Upper lobe of right lung (tissue), 1 donor: Measurements from ENCODE around the gene COL28A1. TPM values are rescaled to one million over a fixed set of nuclear protein-coding genes. Genes with fewer than 3 reads are reported as not detected.

Source experiments
- ATAC-seq: fragments of 200-7000 bp; cut with Tn5 transposase; one replicate; pipeline ENCODE4 v1.9.1; 2020; ENCODE audit warnings: mild to moderate bottlenecking, moderate library complexity
- DNase-seq: peaks from one replicate; pipeline ENCODE4 v3.0.0-alpha.2; 2020
- H3K27ac ChIP-seq: fragments of 200-600 bp; one replicate; pipeline ENCODE4 v1.8.0; 2022
- H3K27me3 ChIP-seq: fragments of 200-600 bp; one replicate; pipeline ENCODE4 v1.8.0; 2022; ENCODE audit warnings: mild to moderate bottlenecking
- H3K36me3 ChIP-seq: fragments of 200-600 bp; one replicate; pipeline ENCODE4 v1.8.0; 2022
- H3K4me1 ChIP-seq: fragments of 200-600 bp; one replicate; pipeline ENCODE4 v1.8.0; 2022
- H3K4me3 ChIP-seq: fragments of 200-600 bp; one replicate; pipeline ENCODE4 v1.8.0; 2022; ENCODE audit warnings: mild to moderate bottlenecking
- H3K9me3 ChIP-seq: fragments of 200-600 bp; one replicate; pipeline ENCODE4 v1.8.0; 2022
- CTCF ChIP-seq: fragments of 200-600 bp; IDR thresholded peaks from one replicate; pipeline ENCODE4 v1.8.0; 2022; ENCODE audit warnings: antibody characterized with exemption
- intact Hi-C: fragments of 100-400 bp; cut with DNase I; formaldehyde crosslinking; loops from one replicate; pipeline ENCODE4 v1.11.0; 2022
- total RNA-seq: library from RNA; stranded (reverse); fragmentation: NEBNext Ultra II Directional; extraction: Animal tissue kit (Norgen Biotek cat#: 25700); gene quantifications from one replicate; pipeline ENCODE4 v1.2.1, GENCODE V29; 2021
- donor health status: DM: no; HTN: yes; CAD: no; lungs with severe emphysema.

The COL28A1 gene
- total RNA-seq, 1 donor from 2014 or later, result 0.61 TPM

GRCh38 chr7:7524121-7524520 lies 11.6 kb downstream of the COL28A1 start:
- no peaks in the 10 kb centered on the region for H3K9me3 ChIP-seq
- H3K27ac ChIP-seq, result no peak overlapping the region
- no peak for TF ChIP-seq CTCF
- intact Hi-C loops, result no loop called here
- H3K36me3 ChIP-seq, result no peaks in the 10 kb centered on the region
- no peak for ATAC-seq
- H3K4me1 ChIP-seq, result no peaks in the 10 kb centered on the region
- DNase-seq, result no peak
- no peaks in the 10 kb centered on the region for H3K27me3 ChIP-seq
- H3K4me3 ChIP-seq, result no peak overlapping the region

- no peaks in the 10 kb centered on the region for H3K9me3 ChIP-seq
- ATAC-seq (no peak), DNase-seq (no peak)
- intact Hi-C loops, result no loop called here
- no peaks in the 10 kb centered on the region for H3K27me3 ChIP-seq
- no peak overlapping the region for H3K4me3 ChIP-seq
- H3K27ac ChIP-seq, result no peak overlapping the region
- no peaks in the 10 kb centered on the region for H3K4me1 ChIP-seq
- no peak for TF ChIP-seq CTCF
- H3K36me3 ChIP-seq, result no peaks in the 10 kb centered on the region
Observed at GRCh38 chr7:7522421-7522820, 13.3 kb downstream of the COL28A1 start.

- Histone ChIP-seq H3K36me3 (no peaks in the 10 kb centered on the region), H3K9me3 (no peaks in the 10 kb centered on the region), H3K27me3 (no peaks in the 10 kb centered on the region), H3K4me3 (no peak overlapping the region), H3K27ac (no peak overlapping the region), H3K4me1 (no peaks in the 10 kb centered on the region)
- intact Hi-C loops, result no loop called here
- DNase-seq, result no peak
- no peak for ATAC-seq
- no peak for TF ChIP-seq CTCF
Observed at GRCh38 chr7:7521259-7521658, 14.4 kb downstream of the COL28A1 start.

GRCh38 chr7:7519528-7519927 lies 16.1 kb downstream of the COL28A1 start:
- no peak for TF ChIP-seq CTCF
- Histone ChIP-seq H3K9me3 (no peaks in the 10 kb centered on the region), H3K4me3 (no peak overlapping the region), H3K36me3 (no peaks in the 10 kb centered on the region), H3K27ac (no peak overlapping the region), H3K27me3 (no peaks in the 10 kb centered on the region), H3K4me1 (no peaks in the 10 kb centered on the region)
- intact Hi-C loops, result no loop called here
- DNase-seq, result no peak
- ATAC-seq, result no peak

GRCh38 chr7:7519056-7519455 lies 16.6 kb downstream of the COL28A1 start:
- Histone ChIP-seq H3K36me3 (no peaks in the 10 kb centered on the region), H3K27ac (no peak overlapping the region), H3K4me1 (no peaks in the 10 kb centered on the region), H3K9me3 (no peaks in the 10 kb centered on the region), H3K27me3 (no peaks in the 10 kb centered on the region), H3K4me3 (no peak overlapping the region)
- intact Hi-C loops, result no loop called here
- DNase-seq, result no peak
- TF ChIP-seq CTCF, result no peak
- no peak for ATAC-seq

GRCh38 chr7:7517754-7518153 lies 17.9 kb downstream of the COL28A1 start:
- no peak for TF ChIP-seq CTCF
- intact Hi-C loops, result no loop called here
- no peaks in the 10 kb centered on the region for H3K9me3 ChIP-seq
- no peaks in the 10 kb centered on the region for H3K27me3 ChIP-seq
- DNase-seq (no peak), ATAC-seq (no peak)
- no peak overlapping the region for H3K27ac ChIP-seq
- H3K36me3 ChIP-seq, result no peaks in the 10 kb centered on the region
- no peaks in the 10 kb centered on the region for H3K4me1 ChIP-seq
- no peak overlapping the region for H3K4me3 ChIP-seq
